Measurements from ENCODE around the gene OS9.

Gene OS9

DNA sequence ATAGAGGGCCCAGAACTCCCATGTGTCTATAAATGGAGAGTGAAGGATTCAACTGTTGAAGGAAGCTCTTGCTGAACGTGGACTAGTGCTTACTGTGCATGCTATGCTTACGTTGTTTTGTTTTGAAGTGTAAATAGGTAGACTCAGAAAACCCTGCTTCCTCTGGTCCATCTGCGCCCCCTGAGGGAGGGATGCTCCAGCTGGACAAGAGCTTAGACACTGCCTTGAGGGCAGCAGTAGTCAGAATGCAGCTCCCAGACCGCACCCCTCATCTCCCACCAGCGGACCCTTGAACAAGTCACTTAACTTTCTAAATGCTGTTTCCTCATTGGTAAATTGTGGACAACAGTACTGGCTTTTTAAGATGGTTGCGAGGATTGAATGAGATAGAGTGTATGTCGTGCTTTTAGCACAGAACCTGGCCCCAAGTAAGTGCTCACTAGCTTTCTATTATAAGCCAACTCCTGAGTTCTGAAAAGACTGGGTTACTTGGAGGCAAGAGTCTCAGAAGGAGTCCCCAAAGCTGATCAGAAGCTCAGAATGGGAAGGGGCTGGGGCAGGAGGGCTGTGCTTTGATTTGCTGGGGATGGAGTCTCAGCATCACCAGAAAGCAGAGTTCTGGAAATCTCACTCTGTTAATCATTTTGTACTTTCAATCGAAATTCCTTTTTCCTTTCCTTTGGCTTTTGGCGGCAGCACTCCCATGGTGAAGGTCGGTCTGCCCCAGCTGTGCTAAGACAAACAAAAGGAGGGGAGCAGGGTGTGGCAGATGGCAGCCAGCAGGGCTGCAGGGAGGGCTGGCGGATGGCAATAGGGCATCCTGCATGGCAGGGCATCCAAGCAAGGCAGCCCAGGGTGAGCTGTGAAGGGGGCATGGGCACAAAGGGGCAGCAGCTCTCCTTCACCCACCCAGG, 29.0 kb downstream of the OS9 start:
- DNase-seq = no peak

DNA sequence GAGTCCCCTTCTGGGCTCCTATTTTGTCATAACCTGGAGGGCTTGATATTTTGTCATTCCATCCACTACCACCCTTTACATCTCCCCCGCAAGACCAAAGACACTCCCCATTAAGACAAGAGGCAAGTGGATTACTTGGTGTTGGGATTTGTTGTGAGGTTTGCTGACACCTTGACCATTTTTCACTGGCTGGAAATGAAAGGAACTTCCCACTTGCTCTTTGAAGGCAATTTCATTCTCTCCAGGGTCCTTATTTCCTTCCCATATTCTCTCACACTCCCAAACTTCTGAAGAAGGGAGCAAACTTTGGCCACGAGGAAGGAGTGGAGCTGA, 29.7 kb downstream of the OS9 start:
- DNase-seq = no peak

DNA sequence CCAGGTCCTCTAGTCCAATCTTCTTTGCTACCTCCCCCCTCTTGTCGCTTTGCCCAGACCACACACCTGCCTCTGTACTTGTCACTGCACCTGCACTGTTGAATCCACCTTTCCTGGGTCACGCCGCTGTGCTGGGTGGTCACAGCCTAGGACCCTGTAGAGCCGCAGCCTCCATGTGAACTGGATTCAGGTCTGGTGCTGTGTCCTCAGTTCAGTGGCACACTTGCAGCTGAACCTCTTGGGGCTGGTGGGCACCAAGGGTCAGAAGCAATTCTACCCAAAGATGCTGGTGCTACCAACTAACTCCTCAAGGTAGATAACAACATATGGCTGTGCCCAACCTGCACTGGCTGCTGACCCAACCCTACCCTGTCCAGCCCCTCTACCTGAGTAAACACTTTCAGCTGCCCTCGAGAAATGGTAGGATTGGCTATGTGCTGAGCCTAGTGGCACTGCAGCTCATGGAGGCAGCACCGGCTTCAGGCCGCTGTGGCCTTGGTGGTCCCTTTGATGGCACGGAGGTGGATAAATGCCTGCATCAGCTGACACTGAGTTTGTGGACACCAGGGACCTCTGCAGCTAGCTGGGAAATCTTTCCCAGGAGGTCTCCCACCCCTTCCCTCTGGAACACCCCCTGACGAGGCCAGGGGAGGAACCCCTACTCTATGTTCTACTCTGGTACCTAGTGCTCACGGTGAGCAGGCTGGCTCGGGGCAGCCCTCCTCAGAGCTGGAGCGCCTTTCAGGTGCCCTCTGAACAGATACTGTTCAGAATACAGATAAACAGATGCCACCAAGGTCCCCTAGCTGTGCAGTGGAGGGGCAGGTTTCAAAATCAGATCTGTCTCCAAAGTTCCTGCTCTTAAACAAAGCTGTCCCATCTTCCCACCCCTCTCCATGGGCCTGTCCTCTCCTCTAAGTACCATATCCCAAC, 30.3 kb downstream of the OS9 start:
- DNase-seq = no peak

DNA sequence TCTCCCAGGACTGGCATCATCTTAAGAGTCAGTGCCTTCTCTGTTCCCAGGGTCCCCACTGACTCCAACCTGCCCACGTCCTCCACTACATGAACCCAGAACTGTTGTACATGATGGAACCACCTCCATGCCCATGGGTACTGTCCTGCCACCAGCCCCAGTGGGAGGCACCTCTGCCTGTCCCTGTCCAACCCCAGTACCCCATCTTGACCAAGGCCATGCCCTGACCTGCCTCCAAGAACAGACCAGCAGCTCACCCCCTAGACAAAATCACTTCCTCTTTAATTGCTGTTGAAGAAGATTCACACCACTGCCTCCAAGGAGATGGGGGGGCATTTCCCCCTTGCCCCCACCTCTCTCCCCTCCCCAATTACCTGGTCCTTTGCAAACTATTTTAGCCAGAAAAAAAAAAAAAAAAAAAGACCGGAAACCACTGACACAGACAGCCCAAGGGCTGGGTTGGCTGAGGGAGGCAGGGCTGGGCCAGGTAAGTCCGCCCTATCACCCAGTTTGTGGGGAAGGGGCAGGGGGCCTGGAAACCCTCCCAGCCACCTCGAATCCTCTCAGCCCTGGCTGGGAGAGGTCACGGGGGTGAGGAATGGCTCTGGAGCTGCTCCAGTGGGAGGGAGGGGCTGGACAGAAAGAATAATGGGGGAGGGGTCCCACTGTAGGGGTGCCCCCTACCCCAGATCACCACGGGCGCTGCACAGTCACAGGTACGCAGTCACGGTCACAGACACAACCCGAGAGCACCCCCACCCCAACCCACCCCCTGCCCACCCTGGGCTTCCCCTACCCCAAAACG, 31.2 kb downstream of the OS9 start:
- DNase-seq = no peak

DNA sequence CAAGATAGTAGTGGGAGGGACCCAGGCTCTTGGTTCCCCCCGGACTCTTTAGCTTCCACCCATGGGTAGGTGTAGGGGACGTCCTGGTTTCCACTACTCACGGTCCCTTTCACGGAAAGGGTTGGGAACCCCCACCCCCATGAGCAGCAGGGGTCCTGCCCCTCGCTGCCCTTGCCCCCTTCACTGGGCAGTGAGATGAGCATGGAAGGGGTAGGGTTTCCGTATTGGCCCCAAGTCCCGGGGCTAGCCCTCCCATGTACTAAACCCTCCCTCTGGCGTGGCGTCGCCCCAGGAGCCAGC, 31.9 kb downstream of the OS9 start:
- no peak for DNase-seq

DNA sequence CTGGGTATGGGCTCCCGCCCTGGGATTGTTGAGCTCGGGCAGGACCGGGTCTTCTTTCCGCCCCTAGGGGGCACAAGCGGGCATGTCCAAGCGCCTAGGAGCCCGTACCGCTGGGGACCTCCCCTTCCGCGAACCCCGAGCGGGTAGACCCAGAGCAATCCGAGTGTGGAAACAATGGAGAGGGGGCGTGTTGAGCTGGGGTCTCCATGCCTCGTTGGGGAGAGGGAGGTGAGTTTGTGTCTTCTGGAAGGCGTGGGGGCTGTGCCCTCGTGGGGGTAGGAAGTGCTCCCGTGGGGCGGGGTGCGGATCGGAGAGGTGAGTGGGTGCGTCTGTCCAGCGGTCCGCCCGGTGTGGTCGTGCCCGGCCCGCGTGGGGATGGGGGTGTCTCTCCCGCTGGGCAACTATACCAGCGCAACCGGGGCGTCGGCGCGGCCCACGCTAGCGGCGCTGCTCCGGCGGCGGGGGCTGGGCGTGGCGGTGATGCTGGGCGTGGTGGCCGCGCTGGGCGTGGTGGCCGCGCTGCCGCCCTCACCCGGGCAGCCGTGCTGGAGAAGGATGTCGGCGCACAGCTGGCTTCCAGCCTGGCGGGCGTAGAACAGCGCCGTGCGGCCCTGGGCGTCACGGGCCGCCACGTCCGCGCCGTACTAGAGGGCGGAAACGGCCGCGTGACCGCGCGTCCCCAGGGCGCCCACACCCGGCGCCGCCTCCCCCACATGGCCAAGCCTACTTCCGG, 32.4 kb downstream of the OS9 start:
- DNase-seq = peak; percentile 48

DNA sequence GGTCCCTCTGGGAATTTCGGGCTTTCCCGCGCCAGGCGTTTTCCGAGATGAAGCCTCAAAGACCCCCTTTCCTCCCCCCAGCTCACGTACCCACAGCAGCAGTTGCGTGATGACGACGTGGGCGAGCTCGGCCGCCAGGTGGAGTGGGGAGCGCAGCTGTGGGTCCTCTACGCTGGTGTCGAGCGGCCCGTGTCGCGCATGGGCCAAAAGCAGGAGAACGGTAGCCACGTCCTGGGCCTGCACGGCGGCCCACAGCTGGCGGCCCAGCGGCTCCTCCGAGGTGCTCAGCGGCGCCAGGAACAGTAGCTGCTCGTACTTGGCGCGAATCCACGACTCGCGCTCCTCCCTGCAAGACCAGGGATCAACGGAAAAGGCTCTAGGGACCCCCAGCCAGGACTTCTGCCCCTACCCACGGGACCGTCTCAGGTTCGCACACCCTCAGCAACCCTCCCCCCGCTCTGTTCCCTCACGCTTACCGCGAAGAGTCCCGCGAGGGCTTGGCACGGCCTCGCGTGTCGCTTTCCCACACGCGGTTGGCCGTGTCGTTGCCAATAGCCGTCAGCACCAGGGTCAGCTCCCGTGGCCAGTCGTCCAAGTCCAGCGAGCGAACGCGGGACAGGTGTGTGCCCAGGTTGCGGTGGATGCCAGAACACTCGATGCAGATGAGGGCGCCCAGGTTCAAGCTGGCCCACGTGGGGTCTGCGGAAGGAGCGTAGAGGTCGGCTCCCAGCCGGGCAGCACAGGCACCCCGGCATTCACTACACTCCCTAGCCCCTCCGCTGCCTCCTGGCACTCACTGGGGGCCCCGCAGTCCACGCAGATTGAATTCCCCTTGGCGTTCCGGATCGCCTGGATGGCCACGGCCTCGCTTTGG, 33.2 kb downstream of the OS9 start:
- DNase-seq = no peak

DNA sequence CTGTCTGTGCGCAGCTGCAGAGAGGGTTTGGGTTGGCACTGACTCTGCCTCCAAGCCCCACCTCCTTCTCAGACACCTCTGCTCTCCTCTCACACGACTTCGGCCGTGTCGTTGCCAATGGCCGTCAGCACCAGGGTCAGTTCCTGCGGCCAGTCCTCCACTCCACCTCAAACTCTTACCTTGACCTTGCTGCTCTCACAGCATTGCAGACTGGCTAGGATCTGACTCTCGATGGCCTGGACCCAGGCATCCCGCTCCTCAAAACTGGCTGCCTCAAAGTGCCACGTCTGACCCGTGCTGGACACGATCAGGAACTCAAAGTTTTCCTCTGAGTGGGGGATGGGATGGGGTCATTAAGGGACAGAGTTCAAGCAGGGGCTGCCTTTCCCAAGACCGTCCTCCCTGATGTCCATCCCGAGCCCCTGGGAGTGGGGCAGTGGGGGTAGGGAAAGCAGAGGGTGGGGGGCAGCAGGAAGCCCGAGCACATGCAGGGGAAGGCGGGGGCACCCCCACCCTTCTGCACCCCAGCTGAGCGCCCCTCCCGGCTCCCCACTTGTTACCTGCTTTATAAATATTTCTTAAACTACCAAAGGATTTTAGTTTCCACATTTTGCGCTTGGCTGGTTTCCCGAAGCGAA, 33.9 kb downstream of the OS9 start:
- no peak for DNase-seq

DNA sequence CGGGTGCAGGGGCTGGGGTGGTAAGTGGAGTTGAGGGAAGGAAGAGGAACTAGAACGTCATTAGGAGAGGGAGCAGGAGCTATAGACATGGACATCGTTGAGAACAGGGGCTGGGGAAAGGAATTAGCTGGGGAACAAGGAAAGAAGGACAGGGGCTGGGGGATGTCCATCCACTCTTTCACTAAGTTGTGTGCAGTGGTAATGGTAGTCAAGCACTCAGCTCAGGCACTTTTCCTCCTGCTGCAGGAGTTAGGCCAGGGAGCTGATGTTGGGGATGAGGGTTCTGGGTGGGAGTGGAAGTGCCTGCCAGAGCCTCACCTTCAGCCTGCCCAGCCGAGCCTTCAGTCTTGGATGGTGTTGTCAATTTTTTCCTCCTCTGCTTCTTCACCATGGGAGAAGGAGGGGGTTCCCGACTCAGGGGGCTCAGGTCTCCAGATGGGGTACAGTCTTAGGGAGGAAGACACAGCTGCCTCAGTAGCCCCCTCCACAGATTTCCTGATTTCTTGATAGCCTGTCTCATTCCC, 35.5 kb downstream of the OS9 start:
- no peak for DNase-seq

DNA sequence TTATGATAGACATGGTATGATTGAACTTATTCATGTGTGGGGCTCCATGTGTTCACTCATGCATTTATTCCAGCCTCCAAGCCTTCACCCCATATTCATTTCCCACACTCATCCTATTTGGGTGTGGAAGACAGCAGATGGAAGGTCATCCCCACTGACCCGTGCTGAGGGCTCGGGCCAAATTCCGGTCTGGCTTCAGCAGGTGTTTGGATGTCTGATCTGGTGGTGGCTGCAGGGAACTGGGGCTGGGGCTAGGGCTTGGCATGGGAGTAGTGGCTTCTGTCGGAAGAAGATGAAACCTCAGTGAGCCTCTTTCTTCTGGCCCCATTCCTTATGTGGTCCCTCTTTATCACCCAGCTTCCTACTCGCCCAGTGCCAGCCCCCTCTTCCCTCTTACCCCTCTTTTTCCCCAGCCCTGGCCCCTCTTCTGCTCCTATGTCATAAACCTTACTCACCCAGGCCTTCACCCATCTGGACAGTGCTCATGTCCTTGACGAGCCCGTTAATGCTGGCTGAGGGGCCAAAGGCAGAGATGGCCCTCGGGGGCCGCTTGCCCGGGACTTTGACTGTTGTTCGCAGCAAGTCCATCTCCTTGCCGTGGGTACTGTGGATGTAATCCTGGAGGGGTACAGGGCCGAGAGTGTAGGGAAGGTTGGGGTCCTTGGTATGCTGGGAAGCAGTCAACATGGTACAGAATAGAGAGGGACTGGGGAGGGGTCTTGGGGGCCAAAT, 36.6 kb downstream of the OS9 start:
- no peak for DNase-seq

DNA sequence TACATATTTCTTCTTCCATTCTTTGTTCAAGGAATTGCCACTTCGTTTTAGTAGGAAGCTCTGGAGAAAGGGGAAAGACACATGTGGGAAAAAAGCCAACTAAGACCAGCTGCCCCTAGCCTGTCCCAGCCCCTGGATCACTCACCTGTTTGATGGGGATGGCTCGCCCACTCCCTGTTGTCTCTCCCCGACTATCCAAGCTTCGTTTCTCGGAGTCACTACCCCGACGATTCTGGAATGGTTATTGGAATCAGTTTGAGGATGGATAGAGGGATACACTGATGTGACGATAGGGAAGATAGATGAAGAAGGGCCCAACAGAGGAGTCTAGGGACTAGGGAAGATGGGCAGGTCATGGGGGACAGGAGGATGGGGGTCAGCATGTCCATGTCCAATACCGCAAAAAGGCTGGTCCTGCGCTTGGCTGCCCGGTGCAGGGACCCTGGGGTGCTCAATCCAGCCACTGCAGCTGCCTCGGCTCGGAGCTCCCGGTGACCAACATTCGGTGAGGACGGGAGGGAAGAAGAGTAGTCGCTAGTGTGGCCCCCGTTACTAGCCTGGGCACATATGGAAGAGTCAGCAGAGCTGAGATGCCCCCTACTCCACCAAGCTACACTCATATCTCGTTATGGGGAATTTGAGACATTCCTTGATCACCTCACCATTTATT, 37.6 kb downstream of the OS9 start:
- DNase-seq = no peak

DNA sequence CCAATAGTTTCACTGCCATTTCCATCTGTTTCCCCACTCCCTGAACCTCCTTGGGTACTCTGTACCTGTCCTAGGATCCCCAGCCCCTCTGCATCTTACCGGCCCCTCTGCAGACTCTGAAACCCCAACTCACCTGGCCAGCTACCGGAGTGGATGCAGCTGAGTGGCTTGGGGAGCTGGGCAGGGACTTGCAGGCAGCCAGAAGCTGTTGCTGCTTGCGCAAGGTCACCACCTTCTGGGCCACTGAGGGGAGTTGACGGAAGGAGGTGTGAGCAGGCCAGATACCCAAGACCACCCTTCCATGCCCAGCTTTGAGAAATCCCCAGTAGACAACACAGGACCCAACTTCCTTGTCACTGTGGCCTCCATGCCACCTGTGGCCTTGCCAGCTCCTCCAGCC, 38.3 kb downstream of the OS9 start:
- DNase-seq = no peak

DNA sequence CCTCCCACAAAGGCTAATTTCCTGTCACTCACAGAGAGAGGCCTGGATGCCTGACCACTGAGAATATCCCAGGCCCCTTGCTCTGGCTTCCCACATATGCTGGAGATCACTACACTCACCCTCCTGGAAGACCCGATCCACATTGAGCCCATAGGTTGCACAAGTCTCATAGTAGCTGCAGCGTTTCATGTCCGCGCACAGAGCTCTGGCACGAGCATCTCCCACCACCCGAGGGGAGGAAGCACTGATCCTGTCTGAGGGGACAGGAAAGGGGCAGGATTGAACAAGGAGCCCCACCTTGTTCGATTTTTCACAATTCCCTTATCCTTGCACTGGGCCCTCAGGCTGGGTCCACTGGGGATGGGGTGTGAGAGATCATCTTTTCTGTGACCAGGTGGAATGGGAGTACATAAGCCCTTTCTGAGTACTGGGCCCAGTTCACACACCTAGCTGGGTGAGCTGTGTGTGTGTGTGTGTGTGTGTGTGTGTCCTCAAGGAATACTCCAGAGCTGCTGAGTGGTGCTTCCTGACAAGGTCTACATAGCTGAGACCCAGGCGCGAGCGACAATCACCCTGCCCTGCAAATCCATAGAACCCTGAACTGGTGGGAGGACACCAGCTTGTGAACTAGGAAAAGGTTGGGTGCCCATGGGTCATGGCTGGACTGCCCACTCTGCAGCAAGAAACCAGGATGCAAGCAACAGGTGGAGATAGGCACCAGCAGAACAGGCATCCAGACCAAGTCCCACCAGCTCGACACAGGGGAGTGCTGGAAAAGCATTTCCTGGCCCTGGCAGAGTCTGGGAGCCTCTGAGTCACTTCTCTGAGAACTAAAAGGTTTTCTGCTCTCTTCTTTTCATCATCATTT, 39.0 kb downstream of the OS9 start:
- no peak for DNase-seq

DNA sequence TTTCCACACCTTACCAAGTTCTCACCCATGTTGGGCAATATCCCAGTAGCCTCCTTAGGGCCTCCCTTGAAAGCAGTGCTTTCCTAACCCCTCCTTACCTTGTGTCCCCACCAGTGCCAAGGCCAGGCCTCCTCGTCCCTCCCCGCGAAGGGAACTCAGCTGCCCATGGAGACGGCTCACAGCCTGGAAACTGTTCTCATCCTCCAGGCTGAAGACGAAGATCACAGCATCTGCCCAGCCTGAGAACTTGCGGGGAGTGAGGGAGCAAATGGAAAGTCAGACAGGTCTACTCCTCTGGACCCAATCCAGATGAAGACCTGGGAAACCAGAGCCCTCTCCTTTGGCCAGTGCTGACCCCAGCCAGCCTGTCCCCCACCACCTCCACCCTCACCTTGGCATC, 40.0 kb downstream of the OS9 start:
- DNase-seq = no peak

DNA sequence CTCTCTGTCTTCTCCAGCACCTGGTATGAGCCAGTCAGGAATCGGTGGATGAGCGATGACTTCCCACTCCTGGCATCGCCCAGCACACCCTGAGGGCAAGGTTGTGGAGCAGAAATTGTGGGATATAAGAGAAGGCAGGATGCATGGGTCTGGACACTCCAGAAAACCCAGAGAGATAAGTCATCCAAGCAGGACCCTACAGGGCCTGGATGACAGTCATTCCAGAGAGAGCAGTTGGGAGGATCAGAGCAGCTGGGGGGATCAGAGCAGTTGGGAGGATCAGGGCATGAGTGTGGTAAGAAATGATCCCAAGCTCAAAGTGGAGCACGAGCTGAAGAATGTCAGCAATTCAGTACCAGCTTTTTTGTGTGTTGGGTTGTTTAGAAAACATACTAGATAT, 40.7 kb downstream of the OS9 start:
- DNase-seq = no peak

DNA sequence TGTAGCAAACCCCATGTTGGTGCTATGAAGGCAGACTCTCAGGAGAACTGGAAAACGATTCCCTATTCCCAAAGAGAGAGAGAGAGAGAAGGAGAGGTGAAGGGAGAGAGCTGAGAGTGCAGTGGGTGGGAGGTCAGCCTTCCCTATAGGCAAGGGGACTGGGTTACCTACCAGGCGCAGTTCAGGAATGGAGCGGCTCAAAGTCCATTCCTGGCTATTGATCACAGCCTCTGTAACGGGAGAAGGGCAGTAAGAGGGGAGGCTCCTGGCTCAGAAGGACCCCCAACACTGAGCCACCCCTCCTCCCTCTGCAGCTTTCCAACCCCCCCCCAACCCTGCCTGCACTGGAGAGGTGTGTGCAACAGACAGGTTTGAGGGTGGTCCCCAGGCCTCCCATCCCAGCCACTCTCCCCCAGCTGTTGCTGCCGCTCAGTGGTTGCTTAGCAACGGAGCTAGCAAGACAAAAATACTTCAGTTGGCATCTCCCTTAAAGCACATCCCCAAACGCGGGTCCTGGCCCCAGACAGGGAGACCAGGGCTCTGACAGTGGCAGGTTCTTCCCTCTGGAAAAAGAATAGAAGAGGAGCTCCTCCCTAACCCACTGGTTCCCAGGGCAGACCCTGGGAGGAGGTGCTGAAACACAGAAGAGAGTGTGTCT, 41.4 kb downstream of the OS9 start:
- no peak for DNase-seq

DNA sequence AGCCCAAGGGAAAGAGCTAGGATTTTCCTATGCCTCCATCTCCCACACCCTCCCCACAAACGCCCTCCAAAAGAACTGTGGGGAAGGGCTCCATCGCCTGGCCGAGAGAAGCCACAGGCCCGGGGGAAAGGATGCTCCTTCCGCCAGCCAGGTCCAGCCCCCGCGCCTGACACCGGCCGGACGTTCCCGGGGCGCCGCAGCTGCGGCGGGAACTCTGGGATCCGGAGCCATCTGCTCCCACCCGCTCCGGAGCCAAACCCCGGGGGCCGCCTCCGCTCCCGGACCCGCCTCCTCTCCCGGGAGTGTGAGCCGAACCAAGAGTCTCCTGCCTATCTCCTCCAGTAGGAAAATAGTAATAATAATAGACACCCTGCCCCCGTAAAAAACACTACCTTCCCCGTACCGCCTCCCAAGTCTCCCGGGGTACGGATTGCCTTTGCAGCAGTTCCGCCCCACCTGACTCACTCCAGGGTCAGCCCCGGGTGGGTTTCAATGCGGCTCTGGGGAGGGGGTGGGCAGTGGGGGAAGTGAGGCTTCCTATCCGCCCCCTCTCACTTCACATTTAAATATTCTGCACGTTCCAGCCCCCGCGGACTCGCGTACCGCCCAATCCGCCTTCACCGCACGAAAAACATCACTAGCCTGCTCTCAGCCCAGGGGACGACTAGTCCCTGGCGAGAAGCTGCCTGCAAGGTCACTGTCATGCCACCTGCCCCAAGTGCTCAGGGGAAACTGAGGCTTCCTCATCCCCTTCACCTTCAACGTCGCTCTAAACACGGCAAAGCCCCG, 42.2 kb downstream of the OS9 start:
- DNase-seq = no peak

Measured in CD4-positive, alpha-beta T cell treated with Interleukin-21 for 1 hour (primary cell).